ENCODE measurements around the gene ATF7.

Gene ATF7

DNA sequence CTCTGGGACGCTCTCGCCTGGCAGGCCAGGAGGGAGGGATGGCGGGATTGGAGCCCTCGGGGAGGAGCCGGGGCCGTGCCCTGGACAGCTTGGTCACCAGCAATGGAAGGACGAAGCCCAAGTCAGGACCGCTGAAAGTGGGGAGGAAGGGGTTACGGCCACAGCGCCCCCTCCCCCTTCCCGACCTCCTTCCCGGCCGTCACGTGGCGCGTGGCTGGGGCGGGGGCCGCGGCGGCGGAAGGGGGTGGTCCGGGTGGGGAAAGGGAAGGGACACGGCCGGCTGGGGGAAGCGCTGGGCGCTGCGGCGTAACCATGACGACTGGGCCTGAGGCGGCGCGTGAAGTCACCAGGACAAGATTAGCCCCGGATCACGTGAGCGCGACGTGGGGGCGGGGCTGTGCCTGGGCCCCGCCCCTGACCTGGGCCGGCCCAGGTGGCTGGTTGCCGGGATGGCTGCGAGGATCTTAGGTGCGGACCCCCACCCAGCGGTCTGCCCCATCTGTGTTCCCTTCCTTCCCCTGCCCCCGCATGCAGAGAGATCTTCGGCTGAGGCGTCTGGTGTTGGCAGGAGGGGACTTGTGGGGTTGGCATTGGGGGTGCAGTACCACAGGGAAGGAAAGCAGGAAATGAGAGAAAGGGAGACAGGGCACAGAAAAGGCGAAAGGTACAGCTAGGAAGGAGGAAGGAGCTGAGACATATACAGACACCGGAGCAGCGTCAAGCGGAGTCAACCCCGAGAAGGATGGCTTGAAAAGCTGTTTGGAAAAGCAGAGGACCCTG is 133.2 kb downstream of the ATF7 start (continued):
- TF ChIP-seq SP2 (tag by site-specific recombination; IDR thresholded peaks at IDR 0.05) (peak; percentile 92), ZNF488 (tag by site-specific recombination; IDR thresholded peaks at IDR 0.05) (no peak), GLIS2 (tag by site-specific recombination; IDR thresholded peaks at IDR 0.05) (peak; percentile 78), PRDM4 (tag by site-specific recombination; IDR thresholded peaks at IDR 0.05) (no peak), ZNF600 (tag by site-specific recombination; IDR thresholded peaks at IDR 0.05) (no peak; the same call in 1 of the 2 replicates), KLF8 (tag by site-specific recombination; IDR thresholded peaks at IDR 0.05) (peak; percentile 77), ZNF629 (tag by site-specific recombination; IDR thresholded peaks at IDR 0.05) (peak; percentile 50), WT1 (tag by site-specific recombination; IDR thresholded peaks at IDR 0.05) (no peak; the same call in 1 of the 2 replicates), ZNF521 (tag by site-specific recombination; IDR thresholded peaks at IDR 0.05) (no peak), SP3 (tag by site-specific recombination; IDR thresholded peaks at IDR 0.05) (peak; percentile 93), ZNF785 (tag by site-specific recombination; IDR thresholded peaks at IDR 0.05) (no peak), KLF1 (tag by site-specific recombination; IDR thresholded peaks at IDR 0.05) (peak; percentile 75), ZFHX2 (tag by site-specific recombination; conservative IDR thresholded peaks at IDR 0.05) (peak; percentile 55), ZIC2 (tag by site-specific recombination; IDR thresholded peaks at IDR 0.05) (no peak; the same call in 1 of the 2 replicates), ZBTB8A (tag by site-specific recombination; IDR thresholded peaks at IDR 0.05) (no peak), SP7 (tag by site-specific recombination; IDR thresholded peaks at IDR 0.05) (peak; percentile 60), ZNF449 (tag by site-specific recombination; IDR thresholded peaks at IDR 0.05) (peak; percentile 35; the same call in 1 of the 2 replicates), REST (tag by site-specific recombination; IDR thresholded peaks at IDR 0.05) (peak; percentile 73), ZNF37A (tag by site-specific recombination; IDR thresholded peaks at IDR 0.05) (no peak), ZNF335 (tag by site-specific recombination; conservative IDR thresholded peaks at IDR 0.05) (peak; percentile 71), ZNF76 (tag by site-specific recombination; IDR thresholded peaks at IDR 0.05; ENCODE audit: borderline replicate concordance, low read depth) (peak; percentile 84; the same call in 1 of the 2 replicates)
- TF ChIP-seq, protein P1, sequence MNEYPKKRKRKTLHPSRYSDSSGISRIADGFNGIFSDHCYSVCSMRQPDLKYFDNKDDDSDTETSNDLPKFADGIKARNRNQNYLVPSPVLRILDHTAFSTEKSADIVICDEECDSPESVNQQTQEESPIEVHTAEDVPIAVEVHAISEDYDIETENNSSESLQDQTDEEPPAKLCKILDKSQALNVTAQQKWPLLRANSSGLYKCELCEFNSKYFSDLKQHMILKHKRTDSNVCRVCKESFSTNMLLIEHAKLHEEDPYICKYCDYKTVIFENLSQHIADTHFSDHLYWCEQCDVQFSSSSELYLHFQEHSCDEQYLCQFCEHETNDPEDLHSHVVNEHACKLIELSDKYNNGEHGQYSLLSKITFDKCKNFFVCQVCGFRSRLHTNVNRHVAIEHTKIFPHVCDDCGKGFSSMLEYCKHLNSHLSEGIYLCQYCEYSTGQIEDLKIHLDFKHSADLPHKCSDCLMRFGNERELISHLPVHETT (tag by site-specific recombination; IDR thresholded peaks at IDR 0.05): 0 out of 2 replicates have a peak, but pooled peaks have one; percentile 35
- TF ChIP-seq, protein P2, sequence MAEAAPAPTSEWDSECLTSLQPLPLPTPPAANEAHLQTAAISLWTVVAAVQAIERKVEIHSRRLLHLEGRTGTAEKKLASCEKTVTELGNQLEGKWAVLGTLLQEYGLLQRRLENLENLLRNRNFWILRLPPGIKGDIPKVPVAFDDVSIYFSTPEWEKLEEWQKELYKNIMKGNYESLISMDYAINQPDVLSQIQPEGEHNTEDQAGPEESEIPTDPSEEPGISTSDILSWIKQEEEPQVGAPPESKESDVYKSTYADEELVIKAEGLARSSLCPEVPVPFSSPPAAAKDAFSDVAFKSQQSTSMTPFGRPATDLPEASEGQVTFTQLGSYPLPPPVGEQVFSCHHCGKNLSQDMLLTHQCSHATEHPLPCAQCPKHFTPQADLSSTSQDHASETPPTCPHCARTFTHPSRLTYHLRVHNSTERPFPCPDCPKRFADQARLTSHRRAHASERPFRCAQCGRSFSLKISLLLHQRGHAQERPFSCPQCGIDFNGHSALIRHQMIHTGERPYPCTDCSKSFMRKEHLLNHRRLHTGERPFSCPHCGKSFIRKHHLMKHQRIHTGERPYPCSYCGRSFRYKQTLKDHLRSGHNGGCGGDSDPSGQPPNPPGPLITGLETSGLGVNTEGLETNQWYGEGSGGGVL (tag by site-specific recombination; IDR thresholded peaks at IDR 0.05): peak; percentile 87
- TF ChIP-seq, protein P3, sequence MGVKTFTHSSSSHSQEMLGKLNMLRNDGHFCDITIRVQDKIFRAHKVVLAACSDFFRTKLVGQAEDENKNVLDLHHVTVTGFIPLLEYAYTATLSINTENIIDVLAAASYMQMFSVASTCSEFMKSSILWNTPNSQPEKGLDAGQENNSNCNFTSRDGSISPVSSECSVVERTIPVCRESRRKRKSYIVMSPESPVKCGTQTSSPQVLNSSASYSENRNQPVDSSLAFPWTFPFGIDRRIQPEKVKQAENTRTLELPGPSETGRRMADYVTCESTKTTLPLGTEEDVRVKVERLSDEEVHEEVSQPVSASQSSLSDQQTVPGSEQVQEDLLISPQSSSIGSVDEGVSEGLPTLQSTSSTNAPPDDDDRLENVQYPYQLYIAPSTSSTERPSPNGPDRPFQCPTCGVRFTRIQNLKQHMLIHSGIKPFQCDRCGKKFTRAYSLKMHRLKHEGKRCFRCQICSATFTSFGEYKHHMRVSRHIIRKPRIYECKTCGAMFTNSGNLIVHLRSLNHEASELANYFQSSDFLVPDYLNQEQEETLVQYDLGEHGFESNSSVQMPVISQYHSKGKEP (tag by site-specific recombination; IDR thresholded peaks at IDR 0.05): no peak

Measured in HEK293 (cell line).